Gastrocnemius medialis (tissue), 4 donors: ENCODE data around the gene DHPS.

Source experiments
- POLR2A ChIP-seq, 2 donors: fragments of 450-650 bp; IDR thresholded peaks; one replicate each; pipeline ENCODE4 v1.6.1; 2017; ENCODE audit warnings: antibody characterized with exemption in 2 of 2, mild to moderate bottlenecking in 2 of 2, moderate library complexity in 2 of 2
- TF ChIP-seq, protein P1 (sequence below), 5 experiments: fragments of 450-650 bp in 3 of 5; fragments of 200-600 bp in 2 of 5; sonication (generic) in 2 of 5; IDR thresholded peaks in 4 of 5; conservative IDR thresholded peaks in 1 of 5; 1 replicate in 4 of 5; 2 replicates in 1 of 5; pipeline ENCODE4 v1.5.1; 2016 to 2019; ENCODE audit warnings: antibody characterized with exemption in 5 of 5, mild to moderate bottlenecking in 3 of 5, moderate library complexity in 3 of 5

DNA sequence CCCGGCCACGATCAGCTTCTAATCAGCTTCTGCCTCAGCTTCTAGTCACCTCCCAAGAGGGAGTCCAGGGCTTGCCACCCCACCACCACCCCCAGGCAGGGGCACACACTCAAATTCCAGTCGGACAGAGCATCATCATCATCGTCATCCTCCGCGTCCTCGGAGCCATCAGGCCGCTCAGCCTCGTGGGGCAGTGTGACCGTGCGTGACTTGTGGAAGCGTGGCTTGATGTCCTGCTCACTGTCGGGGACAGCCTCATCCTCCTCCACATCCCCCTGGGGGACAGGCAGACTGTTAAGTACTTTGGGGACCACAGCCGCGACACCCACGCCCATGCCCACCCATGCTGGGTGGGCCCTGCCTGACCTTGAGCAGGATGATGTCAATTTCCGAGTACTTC lies 29.5 kb upstream of the DHPS start:
- TF ChIP-seq, protein P1, sequence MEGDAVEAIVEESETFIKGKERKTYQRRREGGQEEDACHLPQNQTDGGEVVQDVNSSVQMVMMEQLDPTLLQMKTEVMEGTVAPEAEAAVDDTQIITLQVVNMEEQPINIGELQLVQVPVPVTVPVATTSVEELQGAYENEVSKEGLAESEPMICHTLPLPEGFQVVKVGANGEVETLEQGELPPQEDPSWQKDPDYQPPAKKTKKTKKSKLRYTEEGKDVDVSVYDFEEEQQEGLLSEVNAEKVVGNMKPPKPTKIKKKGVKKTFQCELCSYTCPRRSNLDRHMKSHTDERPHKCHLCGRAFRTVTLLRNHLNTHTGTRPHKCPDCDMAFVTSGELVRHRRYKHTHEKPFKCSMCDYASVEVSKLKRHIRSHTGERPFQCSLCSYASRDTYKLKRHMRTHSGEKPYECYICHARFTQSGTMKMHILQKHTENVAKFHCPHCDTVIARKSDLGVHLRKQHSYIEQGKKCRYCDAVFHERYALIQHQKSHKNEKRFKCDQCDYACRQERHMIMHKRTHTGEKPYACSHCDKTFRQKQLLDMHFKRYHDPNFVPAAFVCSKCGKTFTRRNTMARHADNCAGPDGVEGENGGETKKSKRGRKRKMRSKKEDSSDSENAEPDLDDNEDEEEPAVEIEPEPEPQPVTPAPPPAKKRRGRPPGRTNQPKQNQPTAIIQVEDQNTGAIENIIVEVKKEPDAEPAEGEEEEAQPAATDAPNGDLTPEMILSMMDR (IDR thresholded peaks at IDR 0.05 in 4 of 5, conservative IDR thresholded peaks at IDR 0.05 in 1 of 5): no peak
- no peak for TF ChIP-seq POLR2A (IDR thresholded peaks at IDR 0.05)
